ENCODE results near the gene STAT5B.
"Not testable (repeated sequence)": the region's sequence is repeated elsewhere in the genome, so short reads cannot be mapped to it uniquely, and the experiment has no call there.

The STAT5B gene

GRCh38 chr17:42225646-42226045, 50.5 kb downstream of the STAT5B start:
- no peak for DNase-seq

- DNase-seq, result no peak
Observed at GRCh38 chr17:42224651-42225050, 51.5 kb downstream of the STAT5B start.

GRCh38 chr17:42221886-42222745, 54.1 kb downstream of the STAT5B start:
- DNase-seq, result no peak

- not testable (repeated sequence) for DNase-seq
Observed at GRCh38 chr17:42219280-42219679, 56.9 kb downstream of the STAT5B start.

- no peak for DNase-seq
Observed at GRCh38 chr17:42214156-42214555, 62.0 kb downstream of the STAT5B start.

GRCh38 chr17:42212382-42212781, 63.8 kb downstream of the STAT5B start:
- DNase-seq, result no peak

- not testable (repeated sequence) for DNase-seq
Observed at GRCh38 chr17:42211921-42212341, 64.3 kb downstream of the STAT5B start.

GRCh38 chr17:42210046-42210445, 66.1 kb downstream of the STAT5B start:
- DNase-seq, result no peak

- not testable (repeated sequence) for DNase-seq
Observed at GRCh38 chr17:42206153-42206612, 70.0 kb downstream of the STAT5B start.

GRCh38 chr17:42203354-42203753, 72.8 kb downstream of the STAT5B start:
- no peak for DNase-seq

- no peak for DNase-seq
Observed at GRCh38 chr17:42202696-42203095, 73.5 kb downstream of the STAT5B start.

GRCh38 chr17:42202159-42202558, 74.0 kb downstream of the STAT5B start:
- no peak for DNase-seq

- no peak for DNase-seq
Observed at GRCh38 chr17:42201458-42201772, 74.8 kb downstream of the STAT5B start.

GRCh38 chr17:42200706-42201457, 75.3 kb downstream of the STAT5B start:
- no peak for DNase-seq

- no peak for DNase-seq
Observed at GRCh38 chr17:42199416-42200011, 76.7 kb downstream of the STAT5B start.

- DNase-seq, result no peak
Observed at GRCh38 chr17:42198897-42199296, 77.3 kb downstream of the STAT5B start.

- DNase-seq, result no peak
Observed at GRCh38 chr17:42197564-42198156, 78.5 kb downstream of the STAT5B start.

GRCh38 chr17:42193969-42194899, 82.0 kb downstream of the STAT5B start, which contains the start of gene GHDC:
Gene GHDC (minus strand): TSS chr17:42194494. CDS start chr17:42193581, 913 bp downstream.
- no peak for DNase-seq

- DNase-seq, result no peak
Observed at GRCh38 chr17:42193216-42193968, 82.8 kb downstream of the STAT5B start.

- no peak for DNase-seq
Observed at GRCh38 chr17:42192189-42193126, 83.7 kb downstream of the STAT5B start.

All from NCI-H1417 treated with DMSO at 0.1 percent for 48 hours (cell line).